GM19324 (cell line): ENCODE measurements around the gene ZNF318.

Experiments
- ATAC-seq: cut with Tn5 transposase; IDR thresholded peaks from one replicate; pipeline ENCODE4 v1.9.1; 2021; ENCODE audit warnings: mild to moderate bottlenecking, moderate library complexity; ENCODE audit not compliant: unreplicated experiment, low FRiP score

Gene ZNF318

DNA sequence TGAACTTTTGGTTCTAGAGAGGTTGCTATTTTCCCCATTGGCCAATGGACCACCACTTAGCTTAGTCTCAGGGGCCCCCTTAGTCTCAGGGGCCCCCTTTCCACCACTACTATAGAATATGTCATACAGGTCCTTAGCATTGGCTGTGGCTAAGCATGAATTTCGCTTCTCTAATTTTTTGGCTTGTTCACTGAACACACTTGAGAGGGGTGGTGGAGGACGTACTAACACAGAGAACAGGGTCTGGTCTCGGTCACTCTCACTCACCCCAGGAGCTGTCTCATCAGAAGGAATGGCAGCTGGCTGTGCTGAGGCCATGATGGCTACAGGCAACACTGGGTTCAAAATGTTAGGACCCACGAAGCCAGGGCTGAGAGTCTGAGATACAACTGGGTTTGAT, 30.3 kb downstream of the ZNF318 start:
- no peak for ATAC-seq

- ATAC-seq: no peak
Measured at GRCh38 chr6:43338243-43338642, 31.2 kb downstream of the ZNF318 start.

GRCh38 chr6:43336382-43336781, 33.1 kb downstream of the ZNF318 start:
- no peak for ATAC-seq

DNA sequence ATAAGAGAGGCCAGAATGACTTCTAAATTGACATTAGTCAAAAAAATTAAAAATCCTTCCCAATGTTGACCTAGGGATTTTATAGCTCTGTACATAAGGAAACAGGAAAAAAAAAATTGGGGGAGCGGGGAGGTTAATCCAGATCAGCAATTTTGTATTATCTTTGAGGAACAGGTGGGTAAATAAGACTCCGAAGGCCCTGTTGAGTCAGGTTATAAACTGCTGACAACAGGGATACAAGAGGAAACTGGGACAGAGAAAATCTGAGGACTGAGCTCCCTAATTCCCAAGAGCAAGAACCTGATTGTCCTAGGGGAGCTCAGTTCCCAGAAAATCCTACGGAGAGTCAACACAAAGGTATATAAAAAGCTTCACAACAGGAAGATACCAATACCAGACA, 34.0 kb downstream of the ZNF318 start:
- ATAC-seq: no peak

DNA sequence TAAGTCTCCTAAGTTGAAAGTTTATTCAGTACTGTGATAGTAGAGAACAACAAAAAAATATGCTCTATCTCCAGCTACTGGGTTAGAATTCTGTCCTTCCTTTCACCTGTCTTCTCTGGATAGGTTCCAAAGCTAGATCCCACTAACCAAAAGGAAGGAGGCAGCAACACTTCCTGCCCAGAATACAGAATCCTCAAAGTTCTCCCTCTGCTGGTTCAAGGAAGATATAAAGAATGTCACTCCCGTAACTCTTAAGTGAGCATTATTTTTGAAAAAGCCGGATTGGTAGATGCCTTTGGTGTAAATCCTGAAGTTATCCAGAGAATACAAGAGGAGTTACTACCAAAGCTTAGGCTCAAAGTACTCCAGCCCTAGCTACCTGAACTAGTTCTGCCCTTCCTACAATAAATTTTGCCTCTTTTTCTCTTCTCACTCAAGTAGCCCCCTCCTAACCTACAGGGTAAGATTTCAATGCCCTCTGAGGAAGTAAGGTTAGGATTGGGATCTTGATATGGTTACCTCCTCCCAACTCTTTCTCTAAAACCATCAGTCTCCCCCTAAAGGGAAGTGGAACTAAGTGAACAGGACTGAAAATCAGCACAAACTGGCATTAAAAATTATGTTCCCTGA, 34.9 kb downstream of the ZNF318 start:
- ATAC-seq: no peak

GRCh38 chr6:43331891-43332290, 37.6 kb downstream of the ZNF318 start:
- no peak for ATAC-seq

DNA sequence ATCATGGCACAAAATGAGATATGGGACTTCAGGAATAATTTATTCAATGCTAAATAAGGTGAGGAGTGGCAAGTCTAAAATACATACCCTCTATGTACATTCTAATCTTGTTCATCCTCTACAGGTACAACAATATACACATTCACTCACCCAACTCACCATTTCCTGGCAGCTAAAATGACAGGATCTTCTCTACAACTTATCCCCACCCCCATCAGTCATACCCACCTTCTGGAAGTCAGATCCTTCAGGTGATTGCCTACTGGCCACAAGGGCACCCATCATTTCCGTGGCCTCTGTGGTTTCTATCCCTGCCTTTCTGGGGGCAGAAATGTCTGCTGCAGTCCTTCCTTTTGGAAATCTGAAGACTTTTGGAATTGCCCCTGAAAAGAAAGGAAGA, 38.0 kb downstream of the ZNF318 start:
- no peak for ATAC-seq

- ATAC-seq: no peak
Measured at GRCh38 chr6:43328528-43328927, 40.9 kb downstream of the ZNF318 start.

DNA sequence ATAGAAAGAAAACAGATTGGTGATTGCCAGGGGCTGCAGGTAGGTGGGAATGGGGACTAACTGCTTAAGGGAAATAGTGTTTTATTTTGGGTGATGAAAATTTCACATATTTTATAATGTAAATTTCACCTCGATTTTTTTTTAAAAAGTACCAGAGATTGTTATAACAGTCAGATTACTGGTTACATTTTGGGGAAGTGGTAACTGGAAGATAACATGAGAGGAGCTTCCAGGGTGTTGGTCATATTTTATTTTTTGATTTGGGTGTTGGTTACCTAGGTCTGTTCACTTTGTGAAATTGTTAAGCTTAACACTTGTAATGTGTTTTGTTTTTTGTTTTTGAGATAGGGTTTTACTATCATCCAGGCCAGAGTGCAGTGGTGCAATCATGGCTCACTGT, 43.6 kb downstream of the ZNF318 start:
- no peak for ATAC-seq

GRCh38 chr6:43318011-43318410, 51.4 kb downstream of the ZNF318 start:
- no peak for ATAC-seq

DNA sequence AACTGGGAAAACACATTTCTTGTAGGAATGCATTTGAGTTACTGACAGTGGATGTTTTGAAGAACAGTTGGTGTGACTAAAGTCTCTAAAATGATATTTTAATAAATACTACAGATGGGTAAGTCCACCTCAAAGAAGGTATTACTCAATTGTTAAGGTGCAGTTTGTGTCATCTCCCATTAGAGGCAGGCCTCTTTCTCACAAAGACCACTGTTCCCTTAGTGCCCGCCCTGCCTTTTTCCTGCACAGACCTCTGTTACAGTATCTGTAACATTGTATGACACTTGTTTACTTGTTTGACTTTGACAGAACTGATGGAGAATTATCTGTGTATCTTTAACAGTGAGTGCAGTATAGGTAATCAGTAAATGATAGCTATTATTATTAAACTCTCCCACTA, 55.6 kb downstream of the ZNF318 start:
- ATAC-seq: no peak

DNA sequence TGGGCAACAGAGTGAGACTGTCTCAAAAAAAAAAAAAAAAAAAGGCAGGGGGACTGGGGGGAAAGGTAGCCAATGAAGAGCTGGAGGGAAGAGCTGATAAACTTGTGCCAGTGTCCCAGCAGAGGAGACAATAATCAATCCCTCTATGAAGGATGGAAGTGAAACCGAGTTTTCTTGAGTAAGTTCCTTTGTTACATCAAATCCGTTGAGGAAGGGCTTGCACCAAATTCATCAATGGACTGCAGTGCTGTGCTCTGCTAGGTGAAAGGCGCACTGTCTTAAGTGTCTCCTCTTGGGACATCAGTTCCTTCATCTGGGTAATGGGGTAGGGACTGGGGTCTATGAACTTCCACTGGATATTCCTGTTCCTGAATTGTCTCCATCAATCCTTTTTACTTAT, 57.8 kb downstream of the ZNF318 start:
- no peak for ATAC-seq

- no peak for ATAC-seq
Measured at GRCh38 chr6:43310624-43311023, 58.8 kb downstream of the ZNF318 start.

DNA sequence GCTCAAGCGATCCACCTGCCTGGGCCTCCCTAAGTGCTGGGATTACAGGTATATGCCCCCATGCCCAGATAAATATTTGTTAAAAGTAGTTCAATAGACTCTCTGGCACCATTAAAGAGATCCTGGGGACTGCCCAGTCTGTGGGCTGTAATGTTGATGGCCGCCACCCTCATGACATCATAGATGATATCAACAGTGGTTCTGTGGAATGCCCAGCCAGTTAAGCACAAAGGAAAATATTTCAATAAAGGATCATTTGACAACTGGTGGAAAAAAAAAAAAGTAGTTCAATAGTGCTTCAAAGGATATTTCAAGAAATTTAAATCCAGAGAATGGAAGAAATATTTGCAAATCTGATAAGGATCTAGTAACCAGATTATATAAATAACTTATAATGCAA, 59.3 kb downstream of the ZNF318 start:
- no peak for ATAC-seq

DNA sequence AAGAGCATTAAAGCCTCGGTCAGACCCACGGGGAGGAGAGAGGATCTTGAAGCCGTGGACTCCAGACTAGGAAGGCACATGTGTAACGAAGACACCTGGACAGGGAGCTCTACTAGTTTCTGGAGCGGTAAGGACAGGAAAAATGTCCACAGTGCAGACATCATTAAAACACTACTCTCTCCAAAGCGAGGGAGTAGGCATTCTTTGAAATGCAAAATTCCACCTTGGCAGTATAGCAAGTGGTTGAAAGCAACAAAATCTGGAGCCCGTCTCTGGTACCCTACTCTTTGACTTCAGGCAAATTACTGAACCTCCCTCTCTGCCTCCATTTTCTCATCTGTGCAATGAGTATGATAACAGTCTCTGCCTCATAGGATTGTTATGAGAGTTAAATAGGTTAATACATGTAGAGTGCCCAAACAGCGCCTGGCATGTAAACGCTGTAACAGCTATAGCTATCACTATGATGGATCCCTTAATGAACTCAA, 60.4 kb downstream of the ZNF318 start:
- ATAC-seq: no peak

GRCh38 chr6:43308101-43308989, 61.1 kb downstream of the ZNF318 start, which contains the start of gene CRIP3:
CRIP3 (minus strand) TSS chr6:43308826; CDS start chr6:43308792, 34 bp downstream.
- no peak for ATAC-seq

DNA sequence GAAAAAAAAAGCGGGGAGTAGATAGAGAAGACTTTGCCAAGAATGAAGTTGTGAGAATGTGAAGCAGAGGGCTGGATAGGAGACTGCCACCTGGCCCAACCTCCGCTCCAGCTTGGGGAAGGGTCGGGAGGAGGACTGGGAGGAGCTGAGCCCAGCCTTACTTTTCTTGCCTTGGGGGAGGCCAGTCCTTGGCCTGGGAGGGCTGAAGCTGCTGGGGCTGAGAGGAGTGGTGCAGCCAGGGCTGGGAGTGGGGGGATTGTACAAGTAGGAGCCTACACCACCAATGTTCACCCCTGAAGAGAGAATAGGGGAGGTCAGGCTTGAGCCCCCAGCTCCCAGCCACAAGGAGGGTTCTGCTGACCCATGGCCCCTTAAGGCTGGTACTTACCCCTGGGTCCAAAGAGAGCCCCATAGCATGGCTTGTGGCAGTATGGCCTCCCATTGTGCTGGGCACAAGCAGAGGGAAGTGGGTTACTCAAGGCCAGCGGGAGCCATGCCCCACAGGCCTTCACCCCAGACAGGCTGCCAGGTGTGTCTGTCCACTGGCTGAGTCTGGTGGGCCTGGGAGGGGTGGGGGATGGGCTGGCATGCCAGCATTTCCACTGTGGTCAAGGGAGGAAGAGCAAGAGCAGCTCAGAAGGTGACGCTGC, 61.9 kb downstream of the ZNF318 start:
- no peak for ATAC-seq

GRCh38 chr6:43306086-43306485, 63.4 kb downstream of the ZNF318 start:
- no peak for ATAC-seq

- ATAC-seq: no peak
Measured at GRCh38 chr6:43304882-43305281, 64.6 kb downstream of the ZNF318 start.

GRCh38 chr6:43304361-43304760, 65.1 kb downstream of the ZNF318 start:
- no peak for ATAC-seq

DNA sequence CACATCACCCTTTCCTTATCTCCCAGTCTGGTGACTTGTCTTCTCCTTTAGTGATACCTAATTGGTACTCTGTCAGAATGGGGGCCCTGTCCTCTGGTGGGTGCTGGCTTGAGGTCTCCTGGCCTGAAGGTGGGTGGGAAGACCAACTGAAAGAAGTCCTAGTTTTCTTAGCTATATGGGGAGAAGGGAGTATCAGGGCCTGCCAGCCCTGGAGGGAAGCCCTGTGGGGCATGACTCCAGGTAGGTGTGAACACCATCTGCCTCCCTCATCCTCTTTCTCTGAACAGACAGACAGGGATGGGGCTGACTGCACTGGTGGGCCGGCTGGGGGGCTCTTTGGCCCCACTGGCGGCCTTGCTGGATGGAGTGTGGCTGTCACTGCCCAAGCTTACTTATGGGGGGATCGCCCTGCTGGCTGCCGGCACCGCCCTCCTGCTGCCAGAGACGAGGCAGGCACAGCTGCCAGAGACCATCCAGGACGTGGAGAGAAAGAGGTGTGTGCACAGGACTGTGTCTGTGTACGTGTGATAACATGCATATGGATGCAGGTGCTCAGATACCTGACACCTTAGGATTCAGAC, 65.6 kb downstream of the ZNF318 start:
- no peak for ATAC-seq
